ENCODE results near the gene RNU2-1. TPM values are rescaled to one million over a fixed set of nuclear protein-coding genes. Genes with fewer than 3 reads are reported as not detected.
"Not testable (repeated sequence)": the region's sequence is repeated elsewhere in the genome, so short reads cannot be mapped to it uniquely, and the experiment has no call there.

Gene RNU2-1
- total and polyA plus RNA-seq, 2 of the 13 experiments (the other 11 are each of a cell fraction or from before 2014, with no cell fraction given) = not detected

GRCh38 chr17:43231205-43232020, 2.4 kb downstream of the RNU2-1 start:
- H3K27me3 ChIP-seq (ENCODE audit: control insufficient read depth in 1 of 2, insufficient read depth in 2 of 2, low read length in 2 of 2); POLR2A ChIA-PET; H4K20me1 ChIP-seq (ENCODE audit: insufficient read depth, low read length); H3K79me2 ChIP-seq (ENCODE audit: insufficient read depth, low read length); H2AFZ ChIP-seq (ENCODE audit: low read length); intact Hi-C loops (cut with micrococcal nuclease; ENCODE audit: unreplicated experiment); H3K27ac ChIP-seq (ENCODE audit: extremely low read length, insufficient read depth, low read length); DNase-seq (ENCODE audit: low spot score); in situ Hi-C loops (cut with HindIII; ENCODE audit: extremely low pct_ligation_motif_present, low pct_unique_long_range_greater_than_20kb); FAIRE-seq; H3K9me3 ChIP-seq (ENCODE audit: low read length); H3K36me3 ChIP-seq (replicated peaks in 1 of 2; ENCODE audit: control insufficient read depth in 1 of 2, insufficient read depth in 2 of 2, low read length in 2 of 2); CTCF ChIA-PET (ENCODE audit: low intra/inter-chr PET ratio, low total read pairs); BruUV-seq (replicated peaks); H3K4me1 ChIP-seq (ENCODE audit: insufficient read depth, low read length): not testable (repeated sequence)
- peak overlapping the region; percentile 18; the same call in 1 of the 2 replicates for H3K4me2 ChIP-seq (ENCODE audit: low read depth, low read length)
- 0 out of 2 replicates have a peak, but pooled peaks have one; percentile 9 for TF ChIP-seq CHD2 (IDR thresholded peaks at IDR 0.05; ENCODE audit: low read depth, low read length)
- TF ChIP-seq ZNF205 (CRISPR knock-in tag; IDR thresholded peaks at IDR 0.05) = 0 out of 2 replicates have a peak, but pooled peaks have one; percentile 3
- 0 out of 2 replicates have a peak, but pooled peaks have one; percentile 4 for TF ChIP-seq ZFP90 (CRISPR knock-in tag; IDR thresholded peaks at IDR 0.05; ENCODE audit: borderline replicate concordance)
- 0 out of 2 replicates have a peak, but pooled peaks have one; percentile 39 for TF ChIP-seq RBFOX2 (IDR thresholded peaks at IDR 0.05; ENCODE audit: low read depth, low read length)
- peak; percentile 64 for TF ChIP-seq AGO1 (IDR thresholded peaks at IDR 0.05; ENCODE audit: low read depth, low read length, poor library complexity, severe bottlenecking)
- ATAC-seq = peak; percentile 57
- peak overlapping the region in 1 of 3 experiments; percentile 5; a peak in 1 of 6 replicates for H3K4me3 ChIP-seq (replicated peaks in 1 of 3; ENCODE audit: insufficient read depth in 1 of 3, low read depth in 2 of 3, low read length in 3 of 3)
- H3K9ac ChIP-seq (ENCODE audit: insufficient read depth, low read depth, low read length) = 0 out of 2 replicates have a peak overlapping the region, but pooled peaks have one; percentile 27
- WGBS (ENCODE audit: low lambda C conversion rate) = 92% methylated on average over 26 of the region's 40 CpGs

GRCh38 chr17:43228020-43228782, 5.6 kb downstream of the RNU2-1 start, which contains the start of gene CCDC200:
CCDC200 (minus strand) TSS chr17:43228623; CDS start chr17:43228554, 69 bp downstream.
- H2AFZ ChIP-seq (ENCODE audit: low read length); H3K4me1 ChIP-seq (ENCODE audit: insufficient read depth, low read length); H3K79me2 ChIP-seq (ENCODE audit: insufficient read depth, low read length); H3K4me3 ChIP-seq (replicated peaks in 1 of 3; ENCODE audit: insufficient read depth in 1 of 3, low read depth in 2 of 3, low read length in 3 of 3); in situ Hi-C loops (cut with HindIII; ENCODE audit: extremely low pct_ligation_motif_present, low pct_unique_long_range_greater_than_20kb); H3K9me3 ChIP-seq (ENCODE audit: low read length); BruUV-seq (replicated peaks); H3K27ac ChIP-seq (ENCODE audit: extremely low read length, insufficient read depth, low read length); H3K4me2 ChIP-seq (ENCODE audit: low read depth, low read length); POLR2A ChIA-PET; DNase-seq (ENCODE audit: low spot score); H4K20me1 ChIP-seq (ENCODE audit: insufficient read depth, low read length); H3K27me3 ChIP-seq (ENCODE audit: control insufficient read depth in 1 of 2, insufficient read depth in 2 of 2, low read length in 2 of 2); CTCF ChIA-PET (ENCODE audit: low intra/inter-chr PET ratio, low total read pairs); H3K9ac ChIP-seq (ENCODE audit: insufficient read depth, low read depth, low read length); FAIRE-seq; intact Hi-C loops (cut with micrococcal nuclease; ENCODE audit: unreplicated experiment): not testable (repeated sequence)
- peak; percentile 11 for ATAC-seq
- peaks cover 10 to 23% of the 10 kb centered on the region in 2 experiments for H3K36me3 ChIP-seq (replicated peaks in 1 of 2; ENCODE audit: control insufficient read depth in 1 of 2, insufficient read depth in 2 of 2, low read length in 2 of 2)
- WGBS (ENCODE audit: low lambda C conversion rate) = no CpG with 5 or more reads among the region's 7 CpGs
